HCT116 (cell line): ENCODE data around the gene THAP11. TPM values are rescaled to one million over a fixed set of nuclear protein-coding genes. Genes with fewer than 3 reads are reported as not detected.

Experiments used
- ATAC-seq: fragments of 200-7000 bp; cut with Tn5 transposase; 2 replicates; pipeline ENCODE4 v1.9.1; 2020; ENCODE audit warnings: mild to moderate bottlenecking, moderate library complexity
- BruUV-seq: library from RNA; stranded (reverse); fragments of 400-500 nt; replicated peaks from 2 replicates; lab custom pipeline; 2021; lab: Mats Ljungman, UMichigan
- CTCF ChIA-PET: fragments of 300-600 bp; sonication (Branson Sonifier 250); formaldehyde crosslinking; loops from one replicate; lab custom pipeline; 2021; ENCODE audit warnings: antibody characterized with exemption; lab: Charles Lee
- POLR2A ChIA-PET: fragments of 300-600, 350-600 bp; sonication (Branson Sonifier 250); formaldehyde crosslinking; loops from one replicate; lab custom pipeline; 2021; ENCODE audit warnings: antibody characterized with exemption; lab: Charles Lee
- RAD21 ChIA-PET, 2 experiments: fragments of 300-600 bp; sonication (Branson Sonifier 250); formaldehyde crosslinking; loops; one replicate each; lab custom pipeline; 2023; ENCODE audit warnings: low total read pairs in 2 of 2; ENCODE audit not compliant: uncharacterized antibody in 2 of 2, unreplicated experiment in 2 of 2, low non-redundant PET in 1 of 2; lab: Charles Lee
- DNase-seq: peaks from one replicate; pipeline ENCODE4 v3.0.0-alpha.2; 2010; ENCODE audit warnings: low read depth, low spot score
- H2AFZ ChIP-seq: fragments of 200-600 bp; shearing (Covaris generic), sonication (generic); 2 replicates; pipeline ENCODE4 v1.6.1; 2017; ENCODE audit warnings: low read depth, mixed run types, mixed read lengths, antibody characterized with exemption, low read length; ENCODE audit not compliant: poor library complexity, severe bottlenecking
- H3K27ac ChIP-seq: 2 replicates; pipeline ENCODE4 v1.5.1; 2012; ENCODE audit warnings: low read depth, low read length
- H3K27me3 ChIP-seq: fragments of 200-600 bp; sonication (generic); 2 replicates; pipeline ENCODE4 v1.6.1; 2016; ENCODE audit warnings: mixed run types, low read length, mixed read lengths; ENCODE audit not compliant: insufficient read depth
- H3K36me3 ChIP-seq, 2 experiments: fragments of 200-500 bp in 1 of 2; fragments of 200-600 bp in 1 of 2; sonication (Bioruptor generic) in 1 of 2; sonication (generic) in 1 of 2; 2 replicates each; pipeline versions ENCODE4 v1.5.1 to v1.6.1; 2014 to 2016; ENCODE audit warnings: low read length in 2 of 2, inconsistent platforms in 1 of 2, mixed read lengths in 1 of 2, mixed run types in 1 of 2; ENCODE audit not compliant: insufficient read depth in 2 of 2, control insufficient read depth in 1 of 2
- H3K4me1 ChIP-seq, 2 experiments: fragments of 200-600 bp in 1 of 2; sonication (generic) in 1 of 2; 2 replicates each; pipeline versions ENCODE4 v1.5.1 to v1.6.1; 2012 to 2017; ENCODE audit warnings: low read length in 2 of 2, inconsistent platforms in 1 of 2, mild to moderate bottlenecking in 1 of 2, mixed read lengths in 1 of 2, mixed run types in 1 of 2, moderate library complexity in 1 of 2; ENCODE audit not compliant: insufficient read depth in 2 of 2, control insufficient read depth in 1 of 2
- H3K4me2 ChIP-seq: fragments of 200-600 bp; sonication (generic); 2 replicates; pipeline ENCODE4 v1.6.1; 2017; ENCODE audit warnings: mixed run types, low read length, mixed read lengths
- H3K4me3 ChIP-seq, 2 experiments: fragments of 200-600 bp in 1 of 2; sonication (generic) in 1 of 2; replicated peaks in 1 of 2; 2 replicates each; pipeline ENCODE4 v1.5.1; 2011 to 2016; ENCODE audit warnings: low read length in 2 of 2, control low read depth in 1 of 2, low read depth in 1 of 2, mild to moderate bottlenecking in 1 of 2, mixed read lengths in 1 of 2, mixed run types in 1 of 2
- H3K79me2 ChIP-seq: fragments of 200-600 bp; sonication (generic); 2 replicates; pipeline ENCODE4 v1.6.1; 2017; ENCODE audit warnings: mild to moderate bottlenecking, mixed run types, low read length, moderate library complexity, mixed read lengths; ENCODE audit not compliant: insufficient read depth
- H3K9ac ChIP-seq: fragments of 200-600 bp; sonication (generic); 2 replicates; pipeline ENCODE4 v1.6.1; 2016; ENCODE audit warnings: low read length, mixed read lengths
- H3K9me2 ChIP-seq: fragments of 200-600 bp; sonication (generic), shearing (Covaris generic); 2 replicates; pipeline ENCODE4 v1.6.1; 2017; ENCODE audit warnings: mixed run types, mild to moderate bottlenecking, moderate library complexity; ENCODE audit not compliant: insufficient read depth
- H3K9me3 ChIP-seq, 2 experiments: fragments of 200-500 bp in 1 of 2; fragments of 200-600 bp in 1 of 2; sonication (Bioruptor generic) in 1 of 2; sonication (generic) in 1 of 2; 2 replicates each; pipeline ENCODE4 v1.6.1; 2014 to 2017; ENCODE audit warnings: low read length in 2 of 2, mixed read lengths in 2 of 2, inconsistent platforms in 1 of 2, low read depth in 1 of 2, mild to moderate bottlenecking in 1 of 2, mixed run types in 1 of 2, moderate library complexity in 1 of 2; ENCODE audit not compliant: control insufficient read depth in 1 of 2, insufficient read depth in 1 of 2
- H4K20me1 ChIP-seq: fragments of 200-600 bp; sonication (generic), shearing (Covaris generic); 2 replicates; pipeline ENCODE4 v1.6.1; 2017; ENCODE audit warnings: mixed run types, mild to moderate bottlenecking, moderate library complexity; ENCODE audit not compliant: insufficient read depth
- CBX3 ChIP-seq: IDR thresholded peaks from 2 replicates; pipeline ENCODE4 v1.6.1; 2012; ENCODE audit warnings: low read depth
- CEBPB ChIP-seq: IDR thresholded peaks from 2 replicates; pipeline ENCODE4 v1.6.1; 2012; ENCODE audit warnings: low read depth
- EGR1 ChIP-seq: IDR thresholded peaks from 2 replicates; pipeline ENCODE4 v1.6.1; 2012; ENCODE audit warnings: low read depth
- ELF1 ChIP-seq: IDR thresholded peaks from 2 replicates; pipeline ENCODE4 v1.6.1; 2012; ENCODE audit warnings: low read depth, borderline replicate concordance
- EZH2phosphoT487 ChIP-seq: fragments of 200-600 bp; IDR thresholded peaks from 2 replicates; pipeline ENCODE4 v1.6.1; 2018; ENCODE audit warnings: antibody characterized with exemption, borderline replicate concordance
- POLR2A ChIP-seq: IDR thresholded peaks from 2 replicates; pipeline ENCODE4 v1.7.0; 2011; ENCODE audit warnings: borderline replicate concordance; ENCODE audit not compliant: insufficient read depth, insufficient read length; ENCODE audit errors: extremely low read depth
- POLR2AphosphoS5 ChIP-seq: IDR thresholded peaks from 2 replicates; pipeline ENCODE4 v1.6.1; 2011; ENCODE audit warnings: mild to moderate bottlenecking, low read depth, low read length, moderate library complexity
- RAD21 ChIP-seq: IDR thresholded peaks from 2 replicates; pipeline ENCODE4 v1.6.1; 2012; ENCODE audit warnings: low read depth, mild to moderate bottlenecking
- SP1 ChIP-seq: IDR thresholded peaks from 2 replicates; pipeline ENCODE4 v1.6.1; 2012; ENCODE audit warnings: low read depth
- TCF7L2 ChIP-seq: IDR thresholded peaks from 2 replicates; pipeline ENCODE4 v1.7.0; 2011; ENCODE audit warnings: borderline replicate concordance, inconsistent platforms; ENCODE audit not compliant: insufficient read depth, insufficient read length; ENCODE audit errors: extremely low read depth
- ZFX ChIP-seq: fragments of 450-650 bp; IDR thresholded peaks from 2 replicates; pipeline ENCODE4 v1.6.1; 2017
- ZNF274 ChIP-seq: fragments of 200-500 bp; sonication (Bioruptor generic); IDR thresholded peaks from 2 replicates; pipeline ENCODE4 v1.6.1; 2014; ENCODE audit warnings: mild to moderate bottlenecking, low read depth, low read length, inconsistent platforms
- intact Hi-C: fragments of 100-400 bp; cut with micrococcal nuclease; formaldehyde crosslinking; loops from 2 replicates; pipeline ENCODE4 v1.10.0; 2022
- total RNA-seq: library from RNA; stranded (reverse); gene quantifications from one replicate; pipeline ENCODE4 v1.2.1, GENCODE V29; 2021; ENCODE audit not compliant: unreplicated experiment
- TF ChIP-seq, protein P1 (sequence below): IDR thresholded peaks from 2 replicates; pipeline ENCODE4 v1.6.1; 2012; ENCODE audit warnings: low read depth
- TF ChIP-seq, protein P2 (sequence below): IDR thresholded peaks from 2 replicates; pipeline ENCODE4 v1.6.1; 2012
- TF ChIP-seq, protein P3 (sequence below): IDR thresholded peaks from 2 replicates; pipeline ENCODE4 v1.6.1; 2011; ENCODE audit warnings: mild to moderate bottlenecking, low read length, moderate library complexity; ENCODE audit not compliant: insufficient replicate concordance; ENCODE audit errors: extremely low read depth
- TF ChIP-seq, protein P4 (sequence below), 3 experiments: fragments of 200-600 bp in 1 of 3; sonication (generic) in 1 of 3; IDR thresholded peaks in 2 of 3; conservative IDR thresholded peaks in 1 of 3; 2 replicates each; pipeline ENCODE4 v1.5.1; 2012 to 2017; ENCODE audit warnings: low read depth in 2 of 3, low read length in 2 of 3, antibody characterized with exemption in 1 of 3, borderline replicate concordance in 1 of 3, control low read depth in 1 of 3, mild to moderate bottlenecking in 1 of 3, mixed read lengths in 1 of 3, mixed run types in 1 of 3, moderate library complexity in 1 of 3; ENCODE audit not compliant: insufficient read depth in 1 of 3
- TF ChIP-seq, protein P5 (sequence below): IDR thresholded peaks from 2 replicates; pipeline ENCODE4 v1.6.1; 2012

The THAP11 gene
- total RNA-seq, 1 experiment from 2014 or later: 25.4 TPM

DNA sequence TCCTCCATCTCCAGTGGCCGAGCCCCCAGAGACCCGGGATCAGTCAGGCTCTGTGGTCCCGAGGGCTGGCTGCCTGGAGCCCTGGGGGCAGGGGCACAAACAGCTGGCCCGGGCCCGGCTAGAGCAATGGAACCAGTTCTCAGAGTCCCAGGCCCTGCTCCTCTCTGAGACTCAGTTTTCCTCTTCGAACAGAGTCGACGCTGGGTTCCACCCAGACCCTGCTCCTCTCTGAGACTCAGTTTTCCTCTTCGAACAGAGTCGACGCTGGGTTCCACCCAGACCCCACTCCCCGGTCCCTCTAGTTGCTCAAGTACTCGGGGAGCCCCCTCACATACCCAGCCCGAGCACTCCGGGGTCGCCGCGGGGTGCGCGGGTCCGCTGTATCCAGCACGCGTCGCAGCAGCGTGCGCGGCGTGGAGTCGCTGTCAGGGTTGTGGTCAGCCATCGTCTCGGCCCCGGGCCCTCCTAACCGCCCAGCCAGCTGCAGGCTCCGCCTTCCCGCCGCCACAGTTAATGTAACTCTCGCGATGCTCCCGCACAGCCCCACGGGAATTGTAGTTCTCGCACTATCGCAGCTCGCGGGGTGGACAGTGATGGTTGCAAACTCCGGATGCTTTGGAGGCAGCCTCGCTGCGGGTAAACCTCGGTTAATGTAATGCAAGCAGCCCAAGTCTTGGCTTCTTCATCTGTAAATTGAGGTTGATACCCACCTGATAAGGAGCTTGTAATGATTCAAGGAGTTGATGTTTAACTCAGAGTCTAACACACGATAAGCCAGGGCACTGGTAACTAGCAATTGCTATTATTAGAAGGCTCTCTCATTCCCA lies 8.5 kb upstream of the THAP11 start:
- H3K27ac ChIP-seq: peak overlapping the region; percentile 23
- ChIA-PET CTCF (interaction anchor here (1.8 to 4.0 kb wide), 2 partner anchors 17 to 313 kb away, joined by 4 to 31 read pairs; no protein-coding TSS in a partner anchor), POLR2A (interaction anchor here (0.7 to 1.6 kb wide), 4 partner anchors 11 to 27 kb away, joined by 3 to 7 read pairs (median 4); partner anchors contain the start of genes NUTF2, RANBP10 and TSNAXIP1), RAD21 (interaction anchor here in 1 of 2 experiments (0.6 kb wide), 1 partner anchor 240 kb away, joined by 4 read pairs; no protein-coding TSS in a partner anchor)
- H3K9me3 ChIP-seq: no peaks in the 10 kb centered on the region
- peak overlapping the region; percentile 90 to 93 for H3K4me3 ChIP-seq
- H2AFZ ChIP-seq: peak overlapping the region; percentile 87
- H3K27me3 ChIP-seq: no peaks in the 10 kb centered on the region
- H4K20me1 ChIP-seq: no peaks in the 10 kb centered on the region
- BruUV-seq: TSS peak; percentile 66
- ATAC-seq (peak; percentile 99), DNase-seq (peak; percentile 69)
- H3K9me2 ChIP-seq: no peaks in the 10 kb centered on the region
- peak overlapping the region; percentile 89 for H3K9ac ChIP-seq
- intact Hi-C loops: no loop called here
- H3K79me2 ChIP-seq: peaks cover 11% of the 10 kb centered on the region
- peak overlapping the region; percentile 99 for H3K4me2 ChIP-seq
- peaks cover 3 to 13% of the 10 kb centered on the region in 2 experiments; a peak in 3 of 4 replicates for H3K4me1 ChIP-seq
- peaks cover 16 to 24% of the 10 kb centered on the region in 2 experiments; a peak in 3 of 4 replicates for H3K36me3 ChIP-seq
- TF ChIP-seq RAD21 (no peak), CBX3 (no peak), ZNF274 (no peak), POLR2A (peak; percentile 75), EZH2phosphoT487 (no peak), EGR1 (no peak), POLR2AphosphoS5 (peak; percentile 91), ELF1 (no peak; the same call in 1 of the 2 replicates), ZFX (peak; percentile 46; the same call in 1 of the 2 replicates), CEBPB (no peak), TCF7L2 (peak; percentile 18), SP1 (peak; percentile 53)
- TF ChIP-seq, protein P1, sequence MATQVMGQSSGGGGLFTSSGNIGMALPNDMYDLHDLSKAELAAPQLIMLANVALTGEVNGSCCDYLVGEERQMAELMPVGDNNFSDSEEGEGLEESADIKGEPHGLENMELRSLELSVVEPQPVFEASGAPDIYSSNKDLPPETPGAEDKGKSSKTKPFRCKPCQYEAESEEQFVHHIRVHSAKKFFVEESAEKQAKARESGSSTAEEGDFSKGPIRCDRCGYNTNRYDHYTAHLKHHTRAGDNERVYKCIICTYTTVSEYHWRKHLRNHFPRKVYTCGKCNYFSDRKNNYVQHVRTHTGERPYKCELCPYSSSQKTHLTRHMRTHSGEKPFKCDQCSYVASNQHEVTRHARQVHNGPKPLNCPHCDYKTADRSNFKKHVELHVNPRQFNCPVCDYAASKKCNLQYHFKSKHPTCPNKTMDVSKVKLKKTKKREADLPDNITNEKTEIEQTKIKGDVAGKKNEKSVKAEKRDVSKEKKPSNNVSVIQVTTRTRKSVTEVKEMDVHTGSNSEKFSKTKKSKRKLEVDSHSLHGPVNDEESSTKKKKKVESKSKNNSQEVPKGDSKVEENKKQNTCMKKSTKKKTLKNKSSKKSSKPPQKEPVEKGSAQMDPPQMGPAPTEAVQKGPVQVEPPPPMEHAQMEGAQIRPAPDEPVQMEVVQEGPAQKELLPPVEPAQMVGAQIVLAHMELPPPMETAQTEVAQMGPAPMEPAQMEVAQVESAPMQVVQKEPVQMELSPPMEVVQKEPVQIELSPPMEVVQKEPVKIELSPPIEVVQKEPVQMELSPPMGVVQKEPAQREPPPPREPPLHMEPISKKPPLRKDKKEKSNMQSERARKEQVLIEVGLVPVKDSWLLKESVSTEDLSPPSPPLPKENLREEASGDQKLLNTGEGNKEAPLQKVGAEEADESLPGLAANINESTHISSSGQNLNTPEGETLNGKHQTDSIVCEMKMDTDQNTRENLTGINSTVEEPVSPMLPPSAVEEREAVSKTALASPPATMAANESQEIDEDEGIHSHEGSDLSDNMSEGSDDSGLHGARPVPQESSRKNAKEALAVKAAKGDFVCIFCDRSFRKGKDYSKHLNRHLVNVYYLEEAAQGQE: no peak
- TF ChIP-seq, protein P2, sequence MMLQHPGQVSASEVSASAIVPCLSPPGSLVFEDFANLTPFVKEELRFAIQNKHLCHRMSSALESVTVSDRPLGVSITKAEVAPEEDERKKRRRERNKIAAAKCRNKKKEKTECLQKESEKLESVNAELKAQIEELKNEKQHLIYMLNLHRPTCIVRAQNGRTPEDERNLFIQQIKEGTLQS: no peak
- TF ChIP-seq, protein P3, sequence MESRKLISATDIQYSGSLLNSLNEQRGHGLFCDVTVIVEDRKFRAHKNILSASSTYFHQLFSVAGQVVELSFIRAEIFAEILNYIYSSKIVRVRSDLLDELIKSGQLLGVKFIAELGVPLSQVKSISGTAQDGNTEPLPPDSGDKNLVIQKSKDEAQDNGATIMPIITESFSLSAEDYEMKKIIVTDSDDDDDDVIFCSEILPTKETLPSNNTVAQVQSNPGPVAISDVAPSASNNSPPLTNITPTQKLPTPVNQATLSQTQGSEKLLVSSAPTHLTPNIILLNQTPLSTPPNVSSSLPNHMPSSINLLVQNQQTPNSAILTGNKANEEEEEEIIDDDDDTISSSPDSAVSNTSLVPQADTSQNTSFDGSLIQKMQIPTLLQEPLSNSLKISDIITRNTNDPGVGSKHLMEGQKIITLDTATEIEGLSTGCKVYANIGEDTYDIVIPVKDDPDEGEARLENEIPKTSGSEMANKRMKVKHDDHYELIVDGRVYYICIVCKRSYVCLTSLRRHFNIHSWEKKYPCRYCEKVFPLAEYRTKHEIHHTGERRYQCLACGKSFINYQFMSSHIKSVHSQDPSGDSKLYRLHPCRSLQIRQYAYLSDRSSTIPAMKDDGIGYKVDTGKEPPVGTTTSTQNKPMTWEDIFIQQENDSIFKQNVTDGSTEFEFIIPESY: peak; percentile 98
- TF ChIP-seq, protein P4, sequence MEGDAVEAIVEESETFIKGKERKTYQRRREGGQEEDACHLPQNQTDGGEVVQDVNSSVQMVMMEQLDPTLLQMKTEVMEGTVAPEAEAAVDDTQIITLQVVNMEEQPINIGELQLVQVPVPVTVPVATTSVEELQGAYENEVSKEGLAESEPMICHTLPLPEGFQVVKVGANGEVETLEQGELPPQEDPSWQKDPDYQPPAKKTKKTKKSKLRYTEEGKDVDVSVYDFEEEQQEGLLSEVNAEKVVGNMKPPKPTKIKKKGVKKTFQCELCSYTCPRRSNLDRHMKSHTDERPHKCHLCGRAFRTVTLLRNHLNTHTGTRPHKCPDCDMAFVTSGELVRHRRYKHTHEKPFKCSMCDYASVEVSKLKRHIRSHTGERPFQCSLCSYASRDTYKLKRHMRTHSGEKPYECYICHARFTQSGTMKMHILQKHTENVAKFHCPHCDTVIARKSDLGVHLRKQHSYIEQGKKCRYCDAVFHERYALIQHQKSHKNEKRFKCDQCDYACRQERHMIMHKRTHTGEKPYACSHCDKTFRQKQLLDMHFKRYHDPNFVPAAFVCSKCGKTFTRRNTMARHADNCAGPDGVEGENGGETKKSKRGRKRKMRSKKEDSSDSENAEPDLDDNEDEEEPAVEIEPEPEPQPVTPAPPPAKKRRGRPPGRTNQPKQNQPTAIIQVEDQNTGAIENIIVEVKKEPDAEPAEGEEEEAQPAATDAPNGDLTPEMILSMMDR (IDR thresholded peaks at IDR 0.05 in 2 of 3, conservative IDR thresholded peaks at IDR 0.05 in 1 of 3; ENCODE audit: borderline replicate concordance in 1 of 3, insufficient read depth in 1 of 3, low read depth in 2 of 3, low read length in 2 of 3): no peak
- TF ChIP-seq, protein P5, sequence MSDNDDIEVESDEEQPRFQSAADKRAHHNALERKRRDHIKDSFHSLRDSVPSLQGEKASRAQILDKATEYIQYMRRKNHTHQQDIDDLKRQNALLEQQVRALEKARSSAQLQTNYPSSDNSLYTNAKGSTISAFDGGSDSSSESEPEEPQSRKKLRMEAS: peak; percentile 74; the same call in 1 of the 2 replicates
